Neuronal stem cell (in vitro differentiated cells): ENCODE measurements around the gene SHROOM1.

Experiments
- DNase-seq: peaks from one replicate; pipeline ENCODE4 v3.0.0-alpha.2; 2013; ENCODE audit warnings: low spot score
- H2AFZ ChIP-seq: one replicate; pipeline ENCODE4 v1.6.1; 2013; ENCODE audit warnings: mild to moderate bottlenecking, low read length, inconsistent platforms
- H2AK5ac ChIP-seq: 2 replicates; pipeline ENCODE4 v1.6.1; 2013; ENCODE audit warnings: low read depth, mild to moderate bottlenecking, inconsistent platforms, low read length, moderate library complexity, mixed read lengths
- H2BK120ac ChIP-seq: 2 replicates; pipeline ENCODE4 v1.6.1; 2013; ENCODE audit warnings: low read depth, mild to moderate bottlenecking, inconsistent platforms, low read length, moderate library complexity, mixed read lengths
- H2BK12ac ChIP-seq: one replicate; pipeline ENCODE4 v1.6.1; 2013; ENCODE audit warnings: low read length, inconsistent platforms
- H2BK15ac ChIP-seq: 2 replicates; pipeline ENCODE4 v1.6.1; 2013; ENCODE audit warnings: mild to moderate bottlenecking, low read length, inconsistent platforms, mixed read lengths
- H2BK5ac ChIP-seq: one replicate; pipeline ENCODE4 v1.6.1; 2013; ENCODE audit warnings: inconsistent platforms, mild to moderate bottlenecking, low read length, moderate library complexity
- H3K14ac ChIP-seq: one replicate; pipeline ENCODE4 v1.6.1; 2013; ENCODE audit warnings: low read length, inconsistent platforms
- H3K18ac ChIP-seq: 2 replicates; pipeline ENCODE4 v1.6.1; 2013; ENCODE audit warnings: low read length, inconsistent platforms
- H3K23ac ChIP-seq: 2 replicates; pipeline ENCODE4 v1.6.1; 2013; ENCODE audit warnings: low read depth, mild to moderate bottlenecking, mixed read lengths, low read length, inconsistent platforms; ENCODE audit not compliant: poor library complexity
- H3K27ac ChIP-seq: replicated peaks from 3 replicates; pipeline ENCODE4 v1.5.1; 2013; ENCODE audit warnings: low read length, inconsistent platforms
- H3K27me3 ChIP-seq, 3 experiments: 2 replicates each; pipeline ENCODE4 v1.6.1; 2013; ENCODE audit warnings: low read length in 3 of 3, mild to moderate bottlenecking in 2 of 3, inconsistent platforms in 1 of 3, low read depth in 1 of 3, mixed read lengths in 1 of 3, moderate library complexity in 1 of 3; ENCODE audit not compliant: control insufficient read depth in 3 of 3, insufficient read depth in 3 of 3
- H3K36me3 ChIP-seq, 2 donors: replicated peaks in 1 of 2; 2 replicates each; pipeline ENCODE4 v1.6.1; 2013; ENCODE audit warnings: low read length in 2 of 2; ENCODE audit not compliant: control insufficient read depth in 2 of 2, insufficient read depth in 2 of 2
- H3K4ac ChIP-seq: 2 replicates; pipeline ENCODE4 v1.6.1; 2013; ENCODE audit warnings: inconsistent platforms, mild to moderate bottlenecking, low read length, moderate library complexity
- H3K4me1 ChIP-seq, 2 donors: 1 replicate in 1 of 2; 2 replicates in 1 of 2; pipeline ENCODE4 v1.6.1; 2013; ENCODE audit warnings: low read length in 2 of 2, low read depth in 1 of 2; ENCODE audit not compliant: control insufficient read depth in 2 of 2, insufficient read depth in 1 of 2
- H3K4me2 ChIP-seq: one replicate; pipeline ENCODE4 v1.6.1; 2013; ENCODE audit warnings: mild to moderate bottlenecking, low read length, inconsistent platforms; ENCODE audit not compliant: insufficient read depth, poor library complexity, severe bottlenecking
- H3K4me3 ChIP-seq, 2 donors: 2 replicates each; pipeline ENCODE4 v1.5.1; 2013; ENCODE audit warnings: low read length in 2 of 2, mild to moderate bottlenecking in 2 of 2, inconsistent platforms in 1 of 2, moderate library complexity in 1 of 2
- H3K79me1 ChIP-seq: one replicate; pipeline ENCODE4 v1.6.1; 2013; ENCODE audit warnings: low read depth, mild to moderate bottlenecking, inconsistent platforms, low read length, moderate library complexity
- H3K9ac ChIP-seq: one replicate; pipeline ENCODE4 v1.6.1; 2013; ENCODE audit warnings: mild to moderate bottlenecking, low read depth, low read length, inconsistent platforms; ENCODE audit not compliant: poor library complexity
- H3K9me3 ChIP-seq, 2 donors: replicated peaks in 1 of 2; 2 replicates each; pipeline versions ENCODE3 to v1.6.1; 2013; ENCODE audit warnings: low read length in 2 of 2, mild to moderate bottlenecking in 2 of 2, inconsistent platforms in 1 of 2, low read depth in 1 of 2, mixed read lengths in 1 of 2, moderate library complexity in 1 of 2; ENCODE audit not compliant: control insufficient read depth in 2 of 2, insufficient read depth in 1 of 2
- H4K8ac ChIP-seq: one replicate; pipeline ENCODE4 v1.6.1; 2013; ENCODE audit warnings: low read depth, mild to moderate bottlenecking, inconsistent platforms, low read length, moderate library complexity
- H4K91ac ChIP-seq: one replicate; pipeline ENCODE4 v1.6.1; 2013; ENCODE audit warnings: low read length, low read depth, mild to moderate bottlenecking, inconsistent platforms; ENCODE audit not compliant: poor library complexity
- WGBS, 2 donors: extraction: QIAGEN DNeasy Blood & Tissue Kit; methylation state at CpG; one replicate each; pipeline ENCODE4 v1.1.7; 2013; ENCODE audit warnings: missing lambda C conversion rate in 2 of 2, mixed read lengths in 1 of 2; ENCODE audit not compliant: insufficient read length in 2 of 2, insufficient replicate concordance in 1 of 2; ENCODE audit errors: extremely low coverage in 2 of 2; 5-methylcytosine and 5-hydroxymethylcytosine counted together

SHROOM1 gene

DNA sequence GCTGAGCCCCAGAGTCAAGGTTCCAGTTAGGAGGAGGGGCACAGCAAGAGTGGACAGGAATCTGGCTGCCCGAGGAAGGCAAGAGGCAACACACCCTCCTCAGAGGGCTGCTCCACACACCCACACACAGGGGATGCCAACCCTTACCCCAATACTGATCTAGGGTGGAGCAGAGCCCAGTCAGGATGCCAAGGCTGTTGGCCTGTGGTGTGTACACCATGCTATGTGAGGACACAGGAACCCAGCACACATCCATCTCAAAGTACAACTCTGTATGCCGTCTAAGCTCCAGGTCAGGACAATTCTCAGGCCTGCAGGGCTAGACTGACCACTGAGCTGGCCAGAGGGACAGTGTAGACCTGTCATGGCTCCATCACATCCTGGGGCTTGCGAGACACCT lies 56.0 kb downstream of the SHROOM1 start:
- Histone ChIP-seq H3K79me1 (peaks cover 18% of the 10 kb centered on the region), H2AK5ac (peak overlapping the region; percentile 12), H2BK120ac (no peak overlapping the region), H3K4ac (no peak overlapping the region), H3K4me3 (no peak overlapping the region), H3K9me3 (no peaks in the 10 kb centered on the region), H3K18ac (peak overlapping the region; percentile 2), H3K4me1 (peaks cover 3 to 30% of the 10 kb centered on the region in 2 donors), H3K27ac (no peak overlapping the region), H3K23ac (peak overlapping the region; percentile 2), H3K36me3 (no peaks in the 10 kb centered on the region), H3K4me2 (no peak overlapping the region), H2BK15ac (no peak overlapping the region), H4K8ac (no peak overlapping the region), H2AFZ (no peak overlapping the region), H3K27me3 (peaks cover 0 to 20% (median 17%) of the 10 kb centered on the region in 3 experiments), H3K14ac (no peak overlapping the region), H2BK12ac (no peak overlapping the region), H4K91ac (no peak overlapping the region), H2BK5ac (no peak overlapping the region), H3K9ac (no peak overlapping the region)
- no CpG with 5 or more reads among the region's 3 CpGs for WGBS, 2 donors
- no peak for DNase-seq

DNA sequence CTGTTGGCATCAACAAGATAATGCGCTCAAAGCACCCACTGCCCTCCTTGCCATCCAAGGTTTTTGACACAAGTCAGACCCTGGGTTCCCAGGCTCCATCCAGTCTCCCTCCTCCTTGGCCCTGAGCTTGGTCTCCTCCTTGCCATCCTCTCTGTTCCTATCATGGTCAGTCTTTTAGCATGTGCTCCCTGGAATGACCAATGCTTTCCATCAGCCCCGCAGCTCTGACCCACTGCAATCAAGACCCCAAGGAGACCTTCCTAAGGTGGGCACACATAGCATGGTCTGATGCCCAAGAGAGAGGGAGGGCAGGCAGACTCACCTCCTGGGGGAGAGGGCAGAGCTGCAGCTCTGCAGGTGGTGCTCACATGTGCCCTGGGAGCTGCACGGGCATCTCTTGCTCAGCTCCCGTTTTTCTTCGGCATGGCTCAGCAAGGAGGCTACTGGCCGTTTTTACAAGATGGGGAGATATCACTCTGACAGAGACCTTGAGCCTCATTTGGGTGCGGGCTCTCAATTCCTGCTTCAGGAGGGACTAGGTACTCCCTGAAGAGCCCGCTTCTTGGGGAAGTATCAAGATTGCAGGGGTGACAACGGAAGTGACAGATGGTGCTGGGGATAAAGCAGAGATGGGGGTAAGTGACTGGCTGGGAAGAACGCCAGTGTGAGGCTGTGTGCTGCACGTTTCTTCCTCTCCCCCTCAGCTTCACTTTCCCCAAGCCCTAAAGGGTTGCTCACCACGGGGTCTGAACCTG lies 56.7 kb downstream of the SHROOM1 start:
- Histone ChIP-seq H3K4ac (no peak overlapping the region), H3K23ac (peak overlapping the region; percentile 2), H3K4me3 (no peak overlapping the region), H2AK5ac (peak overlapping the region; percentile 41), H2BK5ac (peak overlapping the region; percentile 31), H3K9ac (no peak overlapping the region), H3K4me1 (peaks cover 3 to 30% of the 10 kb centered on the region in 2 donors), H3K27me3 (peaks cover 0 to 14% (median 13%) of the 10 kb centered on the region in 3 experiments), H3K27ac (no peak overlapping the region), H2BK15ac (no peak overlapping the region), H3K4me2 (no peak overlapping the region), H2BK12ac (no peak overlapping the region), H4K91ac (no peak overlapping the region), H3K79me1 (peaks cover 18% of the 10 kb centered on the region), H3K9me3 (no peaks in the 10 kb centered on the region), H3K36me3 (no peaks in the 10 kb centered on the region), H3K14ac (no peak overlapping the region), H4K8ac (no peak overlapping the region), H2AFZ (no peak overlapping the region), H2BK120ac (no peak overlapping the region), H3K18ac (no peak overlapping the region)
- no peak for DNase-seq
- no CpG with 5 or more reads among the region's 12 CpGs for WGBS, 2 donors

DNA sequence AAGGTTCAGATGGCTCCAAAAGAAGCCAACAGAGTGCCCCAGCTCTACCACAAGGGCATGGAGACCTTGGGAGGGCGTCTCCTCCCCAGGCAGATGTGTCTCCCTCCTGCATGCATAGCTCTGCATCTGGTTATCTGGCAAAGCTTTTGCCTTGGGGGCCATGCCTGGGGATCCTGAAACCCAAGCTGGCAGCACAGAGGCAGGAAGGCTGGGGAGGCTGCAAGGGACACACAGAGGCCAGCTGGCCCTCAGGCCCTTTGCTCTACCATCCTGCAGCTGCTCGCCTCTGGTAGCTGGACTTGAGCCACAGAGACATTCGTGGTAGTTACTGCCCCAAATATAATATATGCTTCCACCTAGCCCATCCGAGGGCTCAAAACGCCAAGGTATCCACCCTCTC lies 57.3 kb downstream of the SHROOM1 start:
- Histone ChIP-seq H3K14ac (no peak overlapping the region), H2BK5ac (peak overlapping the region; percentile 31), H3K79me1 (peaks cover 19% of the 10 kb centered on the region), H3K23ac (no peak overlapping the region), H3K9me3 (no peaks in the 10 kb centered on the region), H2BK15ac (peak overlapping the region; percentile 55), H2BK12ac (no peak overlapping the region), H4K91ac (no peak overlapping the region), H3K4me2 (no peak overlapping the region), H3K18ac (peak overlapping the region; percentile 11), H3K4me3 (no peak overlapping the region), H3K4me1 (peaks cover 3 to 30% of the 10 kb centered on the region in 2 donors), H2AK5ac (no peak overlapping the region), H3K27me3 (peaks cover 0 to 8% (median 7%) of the 10 kb centered on the region in 3 experiments), H2BK120ac (no peak overlapping the region), H3K36me3 (no peaks in the 10 kb centered on the region), H3K9ac (peak overlapping the region; percentile 7), H4K8ac (no peak overlapping the region), H3K27ac (no peak overlapping the region), H3K4ac (no peak overlapping the region), H2AFZ (no peak overlapping the region)
- DNase-seq = no peak
- WGBS, 2 donors = no CpG with 5 or more reads among the region's 5 CpGs

DNA sequence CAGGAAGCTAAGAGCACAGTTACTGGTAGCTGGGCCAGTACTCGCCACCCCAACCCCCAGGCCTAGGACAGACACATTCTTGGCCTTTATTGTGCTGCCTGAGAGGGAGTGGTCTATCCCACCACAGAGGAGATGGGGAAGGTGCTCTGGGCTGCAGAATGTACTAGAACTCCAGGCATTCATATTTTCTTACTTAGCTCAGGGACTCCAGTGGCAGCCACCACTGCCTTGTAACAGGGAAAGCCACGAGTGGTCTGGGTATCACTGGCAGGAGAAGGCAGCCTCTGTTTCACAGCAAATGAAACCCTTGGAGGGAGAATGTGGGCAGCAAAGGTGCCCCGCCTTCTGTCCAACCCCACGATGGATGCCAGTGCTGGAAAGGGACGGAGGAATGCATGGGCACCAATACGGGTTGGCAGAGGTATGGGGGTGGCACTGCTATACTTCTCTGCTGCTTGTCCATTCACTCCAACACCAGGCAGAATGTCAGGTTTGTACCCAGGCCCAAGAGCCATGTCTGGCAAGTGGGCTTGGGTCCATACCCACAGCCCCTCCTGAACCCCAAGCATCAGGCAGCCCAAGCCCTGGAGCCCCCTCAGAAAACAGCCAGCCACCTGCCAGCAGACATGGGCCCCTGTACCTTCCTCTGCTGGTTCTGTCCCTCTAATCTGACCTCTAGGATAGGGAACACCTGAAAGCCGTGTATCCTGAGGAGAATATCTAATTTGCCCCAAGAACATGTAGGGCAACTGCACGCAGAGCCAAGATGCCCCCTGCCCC lies 58.0 kb downstream of the SHROOM1 start:
- no peak overlapping the region for H3K9ac ChIP-seq
- peak overlapping the region; percentile 3 for H4K91ac ChIP-seq
- DNase-seq = no peak
- H3K23ac ChIP-seq = no peak overlapping the region
- peak overlapping the region; percentile 68 for H2BK12ac ChIP-seq
- H3K27ac ChIP-seq = no peak overlapping the region
- H3K4me3 ChIP-seq = no peak overlapping the region
- peaks cover 3 to 30% of the 10 kb centered on the region in 2 donors for H3K4me1 ChIP-seq
- no peak overlapping the region for H2BK120ac ChIP-seq
- H2AFZ ChIP-seq = no peak overlapping the region
- H2BK5ac ChIP-seq = no peak overlapping the region
- peaks cover 21% of the 10 kb centered on the region for H3K79me1 ChIP-seq
- peaks cover 0 to 2% (median under 1%) of the 10 kb centered on the region in 3 experiments for H3K27me3 ChIP-seq
- peak overlapping the region; percentile 55 for H2BK15ac ChIP-seq
- H3K4me2 ChIP-seq = no peak overlapping the region
- H3K18ac ChIP-seq = peak overlapping the region; percentile 67
- H3K9me3 ChIP-seq = no peaks in the 10 kb centered on the region
- no CpG with 5 or more reads among the region's 8 CpGs for WGBS, 2 donors
- H3K36me3 ChIP-seq = no peaks in the 10 kb centered on the region
- peak overlapping the region; percentile 36 for H2AK5ac ChIP-seq
- H4K8ac ChIP-seq = no peak overlapping the region
- no peak overlapping the region for H3K14ac ChIP-seq
- H3K4ac ChIP-seq = no peak overlapping the region
